GM18511 (cell line): ENCODE results near the gene ACER2.
"Not testable (repeated sequence)": the region's sequence is repeated elsewhere in the genome, so short reads cannot be mapped to it uniquely, and the experiment has no call there.

Source experiments
- ATAC-seq: cut with Tn5 transposase; IDR thresholded peaks from one replicate; pipeline ENCODE4 v1.9.1; 2021; ENCODE audit warnings: mild to moderate bottlenecking, moderate library complexity; ENCODE audit not compliant: unreplicated experiment

ACER2 gene

DNA sequence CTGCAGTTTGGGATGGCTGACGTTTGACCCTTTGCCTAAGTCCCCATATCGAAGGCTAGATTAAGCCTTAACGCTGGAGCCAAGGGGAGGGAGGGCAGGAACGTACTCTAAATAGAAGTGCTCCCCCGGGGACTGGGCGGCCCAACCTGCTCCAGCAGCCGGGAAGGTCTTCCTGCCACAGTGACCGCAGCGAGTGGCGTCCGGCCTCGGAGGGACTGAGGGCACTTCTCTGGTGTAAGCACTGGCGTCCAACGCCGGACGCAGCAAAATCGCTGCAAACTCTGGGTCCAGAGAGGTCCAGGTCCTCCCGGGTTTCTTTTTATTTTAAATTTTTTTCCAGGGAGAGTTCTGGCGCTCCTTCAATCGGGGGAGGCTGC, 505 bp upstream of the ACER2 start:
- ATAC-seq, result peak; percentile 11

DNA sequence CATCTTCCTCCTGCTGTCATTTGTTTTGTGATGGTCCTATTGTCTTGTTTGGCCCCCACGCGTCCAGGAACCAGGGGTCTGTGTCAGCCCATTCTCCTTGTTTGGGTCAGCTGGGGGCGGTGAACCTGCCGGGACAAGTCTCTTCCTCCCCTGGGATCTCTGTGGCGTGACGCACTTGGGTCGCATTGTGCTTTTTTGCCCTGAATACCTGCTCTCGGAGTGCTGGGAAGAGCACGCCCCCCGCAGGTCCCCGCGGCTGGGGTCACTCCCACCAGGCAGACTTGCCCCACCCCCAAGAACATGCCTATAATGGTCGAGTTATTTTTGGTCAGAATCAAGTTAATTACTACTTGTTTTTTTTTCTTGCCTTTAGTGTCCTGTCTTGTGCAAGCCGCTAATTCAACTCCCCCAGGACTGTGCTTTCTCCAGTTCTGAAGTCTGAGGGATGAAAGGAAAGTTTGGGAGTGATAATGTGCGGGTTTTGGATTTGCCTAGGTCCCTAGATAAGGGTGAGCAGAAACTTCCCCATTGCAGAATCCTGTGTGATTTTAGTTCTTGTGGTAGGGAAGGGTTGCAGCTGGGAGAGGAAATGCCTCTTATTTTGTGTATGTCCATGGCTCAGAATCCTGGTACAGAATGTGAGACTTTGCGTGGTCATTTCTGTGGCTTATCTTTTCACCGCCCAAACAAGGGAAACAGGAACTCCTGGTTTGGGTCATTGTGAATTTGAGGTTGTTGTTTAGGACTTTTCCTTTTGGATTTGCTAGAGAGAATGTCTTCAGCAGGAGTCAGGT, 789 bp downstream of the ACER2 start:
- peak; percentile 29 for ATAC-seq

DNA sequence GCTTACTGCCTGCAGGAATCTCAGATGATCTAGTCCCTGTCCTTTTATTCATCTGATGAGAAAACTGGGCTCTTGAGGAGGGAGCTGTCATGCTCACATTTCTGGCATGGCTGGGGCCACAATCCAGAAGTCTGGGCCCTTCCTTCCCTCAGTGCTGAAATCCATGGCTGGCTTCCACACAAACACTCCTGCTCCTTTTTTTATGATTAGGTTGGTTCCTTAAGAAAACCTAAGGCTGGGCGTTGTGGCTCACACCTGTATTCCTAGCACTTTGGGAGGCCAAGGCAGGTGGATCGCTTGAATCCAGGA, 1.3 kb downstream of the ACER2 start:
- ATAC-seq, result no peak

DNA sequence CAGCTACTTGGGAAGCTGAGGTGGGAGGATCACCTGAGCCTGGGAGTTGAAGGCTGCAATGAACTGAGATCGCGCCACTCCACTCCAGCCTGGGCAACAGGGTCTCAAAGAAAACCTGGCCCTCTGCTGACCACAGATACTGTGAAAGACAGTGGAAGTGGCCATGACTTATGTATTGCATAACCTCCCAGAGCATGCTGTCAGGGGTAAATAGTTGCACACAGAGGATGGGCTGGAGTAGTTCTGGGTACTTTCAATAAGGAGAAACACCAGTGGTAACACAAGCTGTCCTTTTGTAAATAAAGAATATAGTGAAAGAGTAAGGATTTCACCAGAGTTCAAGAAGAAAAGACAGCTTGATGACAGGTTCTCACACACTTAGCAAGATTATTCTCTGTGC, 1.8 kb downstream of the ACER2 start:
- ATAC-seq, result no peak

DNA sequence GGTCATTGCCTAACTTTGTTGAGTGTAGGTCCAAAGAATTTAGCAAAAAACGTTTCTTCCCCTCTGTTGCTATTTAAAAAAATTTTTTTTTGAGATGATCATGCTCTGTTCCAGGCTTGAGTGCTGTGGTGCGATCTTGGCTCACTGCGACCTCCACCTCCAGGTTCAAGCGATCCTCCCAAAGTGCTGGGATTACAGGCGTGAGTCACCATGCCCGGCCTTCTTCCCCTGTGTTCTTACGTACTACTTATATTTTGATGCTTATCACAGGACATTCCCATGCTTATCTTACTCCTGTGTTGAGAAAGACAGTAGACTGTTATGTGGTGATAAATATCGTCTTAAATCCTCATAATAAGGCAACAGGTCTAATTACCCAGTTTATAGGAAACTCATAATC, 2.5 kb downstream of the ACER2 start:
- no peak for ATAC-seq

DNA sequence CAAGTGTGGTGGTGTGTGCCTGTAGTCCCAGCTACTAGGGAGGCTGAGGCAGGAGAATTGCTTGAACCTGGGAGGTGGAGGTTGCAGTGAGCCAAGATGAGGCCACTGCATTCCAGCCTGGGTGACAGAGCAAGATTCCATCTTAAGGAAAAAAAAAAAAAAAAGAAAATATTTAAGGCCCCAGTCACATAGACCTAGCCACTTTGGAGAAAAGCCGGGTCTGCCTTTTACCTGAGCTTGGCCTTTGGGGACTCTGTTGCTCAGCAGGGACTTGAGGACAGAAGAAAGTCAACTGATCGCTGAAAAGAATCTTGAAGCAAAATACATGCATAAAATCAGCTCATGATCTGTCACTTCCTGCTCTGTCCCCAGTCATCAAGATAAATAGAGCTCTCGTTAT, 4.6 kb downstream of the ACER2 start:
- ATAC-seq, result not testable (repeated sequence)

DNA sequence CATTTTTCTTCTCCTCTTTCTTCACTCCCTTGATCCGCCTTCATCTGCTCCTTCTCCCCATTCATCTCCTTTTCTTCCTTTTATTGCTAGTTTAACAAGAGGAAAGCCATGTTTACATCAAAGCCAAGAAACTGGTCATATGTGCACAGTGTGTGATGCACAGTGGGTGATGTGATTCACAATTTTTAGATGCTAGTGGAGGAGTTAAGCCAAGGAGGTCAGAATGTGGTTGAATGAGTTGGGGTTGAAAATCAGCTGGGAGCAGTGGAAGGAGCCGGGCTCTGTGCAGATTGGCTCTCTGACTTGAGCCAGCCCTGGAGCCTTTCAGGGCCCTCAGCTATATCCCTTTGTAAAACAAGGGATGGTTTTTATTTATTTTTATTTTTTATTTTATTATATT, 7.3 kb downstream of the ACER2 start:
- no peak for ATAC-seq

DNA sequence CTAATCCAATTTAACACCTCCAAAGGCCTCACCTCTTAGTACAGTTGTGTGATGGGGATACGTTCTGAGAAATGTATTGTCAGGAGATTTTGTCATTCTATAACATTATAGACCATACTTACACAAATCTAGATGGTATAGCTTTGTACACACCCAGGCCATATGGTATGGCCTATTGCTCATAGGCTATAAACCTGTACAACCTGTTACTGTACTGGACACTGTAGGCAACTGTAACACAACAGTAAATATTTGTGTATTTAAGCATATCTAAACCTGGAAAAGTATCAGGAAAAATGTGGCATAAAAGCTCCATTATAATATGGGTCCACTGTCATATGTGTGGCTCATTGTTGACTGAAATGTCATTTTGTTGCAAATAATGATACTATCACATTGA, 12.1 kb downstream of the ACER2 start:
- ATAC-seq, result no peak

DNA sequence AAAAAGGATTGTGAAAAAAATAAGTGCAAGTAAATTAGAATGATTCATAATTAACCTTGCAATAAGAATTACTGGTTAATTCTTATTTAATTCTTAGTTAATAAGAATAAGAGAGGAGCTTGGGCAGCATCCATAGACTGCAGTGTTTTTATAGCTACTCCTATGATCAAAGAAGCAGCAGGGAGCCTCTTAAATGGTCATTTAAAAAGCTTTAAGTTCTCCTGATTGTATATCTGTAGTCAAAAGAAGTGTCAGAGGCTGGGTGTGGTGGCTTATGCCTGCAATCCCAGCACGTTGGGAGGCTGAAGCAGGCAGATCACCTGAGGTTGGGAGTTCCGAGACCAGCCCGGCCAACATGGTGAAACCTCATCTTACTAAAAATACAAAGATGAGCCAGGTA, 14.4 kb downstream of the ACER2 start:
- ATAC-seq, result no peak

DNA sequence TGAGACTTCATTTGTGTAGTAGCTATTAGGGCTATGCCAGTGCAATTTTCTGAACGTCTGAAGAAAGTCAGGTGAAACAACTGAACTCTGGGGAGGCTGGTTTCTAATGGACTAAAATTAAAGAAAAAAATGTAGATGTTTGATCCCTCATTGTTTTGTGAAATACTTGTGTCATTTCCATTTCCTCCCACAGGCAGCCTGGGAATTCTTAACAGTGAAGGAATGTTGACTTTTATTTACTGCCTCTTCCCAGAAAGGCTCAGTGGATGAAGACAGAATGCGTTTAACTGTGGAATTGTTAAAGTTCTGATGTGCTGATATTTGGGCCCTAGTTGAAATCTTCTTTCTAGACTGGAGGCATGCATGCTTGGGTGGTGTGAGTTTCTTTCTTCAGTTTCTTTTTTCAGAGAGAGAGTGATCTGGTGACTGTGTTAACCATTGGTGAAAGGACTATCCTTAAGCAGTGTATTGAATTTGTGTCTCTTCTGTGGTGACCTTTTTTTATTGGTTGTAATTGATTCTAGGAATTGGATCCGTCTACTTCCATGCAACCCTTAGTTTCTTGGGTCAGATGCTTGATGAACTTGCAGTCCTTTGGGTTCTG, 15.5 kb downstream of the ACER2 start:
- no peak for ATAC-seq

DNA sequence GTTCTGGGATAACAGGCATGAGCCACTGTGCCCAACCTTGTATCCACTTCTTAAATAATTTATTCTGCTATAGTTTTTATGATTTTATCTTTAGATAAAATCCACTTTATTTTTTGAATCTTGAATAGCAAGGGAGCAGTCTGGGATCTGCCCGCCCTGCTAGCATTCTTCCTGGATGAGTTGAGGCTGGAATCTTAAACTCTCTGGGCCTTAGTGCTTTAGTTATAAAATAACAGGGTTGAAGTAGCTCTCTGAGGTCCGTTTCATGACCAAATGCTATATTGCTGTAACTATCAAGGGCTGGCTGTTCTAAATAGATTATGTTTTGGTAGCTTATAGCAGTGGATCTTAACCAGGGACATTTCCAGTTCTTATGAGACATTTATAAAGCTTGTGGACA, 20.8 kb downstream of the ACER2 start:
- ATAC-seq, result no peak

DNA sequence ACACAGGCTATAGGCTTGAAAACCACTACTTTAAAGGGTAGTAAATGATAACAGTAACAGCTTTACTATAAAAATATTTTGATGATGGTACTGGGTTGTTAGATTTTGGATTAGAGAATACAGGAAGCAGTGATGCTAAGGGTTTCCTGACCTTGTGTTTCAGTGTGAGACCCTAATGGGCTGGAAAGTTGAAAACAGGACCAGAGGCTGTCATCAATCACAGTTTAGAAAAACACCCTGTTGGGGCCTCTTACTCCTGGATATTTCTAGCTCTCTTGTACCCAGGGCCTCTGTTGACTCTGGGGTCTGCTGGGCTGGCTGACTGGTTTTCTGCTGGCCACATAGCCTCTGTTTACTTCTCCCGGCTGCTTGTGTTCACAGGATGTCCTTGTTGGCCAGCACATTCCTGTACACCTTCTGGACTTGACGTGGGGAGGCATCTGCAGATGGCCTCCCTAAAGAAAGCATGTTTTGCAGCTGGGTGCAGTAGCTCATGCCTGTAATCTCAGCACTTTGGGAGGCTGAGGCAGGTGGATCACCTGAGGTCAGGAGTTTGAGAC, 21.5 kb downstream of the ACER2 start:
- ATAC-seq, result no peak

DNA sequence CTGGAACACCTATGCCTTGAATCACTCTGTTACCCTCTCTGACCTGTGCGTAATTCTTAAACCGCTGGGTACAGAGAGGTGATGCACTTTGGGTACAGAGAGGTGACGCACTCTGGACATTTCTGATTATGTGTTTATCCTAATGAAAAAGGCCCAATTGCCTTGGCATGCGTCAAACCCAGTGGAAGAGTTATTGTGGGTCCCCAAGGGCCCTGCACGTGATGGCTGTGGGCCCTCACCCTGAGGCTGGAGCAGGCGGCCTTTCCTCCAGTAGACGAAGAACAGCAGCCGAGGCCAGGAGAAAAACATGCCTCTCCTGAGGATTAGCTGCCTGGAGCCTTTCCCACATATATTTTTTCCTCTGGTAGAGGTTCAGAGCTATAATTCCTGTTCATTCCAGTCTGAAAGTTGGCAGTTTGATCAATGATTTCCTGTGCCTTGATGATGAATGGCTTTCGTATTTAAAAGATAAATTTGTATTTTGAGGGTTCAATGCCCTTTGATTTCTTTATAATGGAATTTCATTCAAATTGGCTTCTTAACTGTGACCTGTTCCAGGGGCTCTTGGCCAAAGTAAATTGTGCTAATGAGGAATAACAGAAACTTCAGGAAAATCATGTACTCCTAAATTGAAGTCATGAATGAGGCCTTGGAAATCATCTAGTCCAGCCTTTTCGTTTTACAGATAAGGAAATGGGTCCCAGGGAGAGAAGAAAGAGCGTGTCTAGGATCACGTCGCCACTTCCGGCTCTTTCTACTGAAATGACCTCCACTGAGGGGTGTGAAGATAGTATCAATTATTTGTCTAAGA, 22.8 kb downstream of the ACER2 start:
- ATAC-seq, result no peak

DNA sequence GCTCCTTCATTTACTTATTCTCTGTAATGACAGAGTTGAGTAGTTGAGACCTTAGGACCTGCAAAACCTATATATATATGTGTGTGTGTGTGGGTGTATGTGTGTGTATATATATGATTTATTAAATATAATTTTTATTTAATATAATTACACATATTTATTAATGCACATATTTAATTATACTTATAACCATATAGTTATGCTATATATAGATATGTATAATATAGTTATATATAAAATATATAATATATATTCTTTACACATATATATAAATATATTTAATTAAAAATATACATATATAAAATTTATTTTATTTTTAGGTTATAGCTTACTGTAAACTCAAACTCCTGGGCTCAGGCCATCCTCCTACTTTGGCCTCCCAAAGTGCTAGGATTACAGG, 23.7 kb downstream of the ACER2 start:
- no peak for ATAC-seq

DNA sequence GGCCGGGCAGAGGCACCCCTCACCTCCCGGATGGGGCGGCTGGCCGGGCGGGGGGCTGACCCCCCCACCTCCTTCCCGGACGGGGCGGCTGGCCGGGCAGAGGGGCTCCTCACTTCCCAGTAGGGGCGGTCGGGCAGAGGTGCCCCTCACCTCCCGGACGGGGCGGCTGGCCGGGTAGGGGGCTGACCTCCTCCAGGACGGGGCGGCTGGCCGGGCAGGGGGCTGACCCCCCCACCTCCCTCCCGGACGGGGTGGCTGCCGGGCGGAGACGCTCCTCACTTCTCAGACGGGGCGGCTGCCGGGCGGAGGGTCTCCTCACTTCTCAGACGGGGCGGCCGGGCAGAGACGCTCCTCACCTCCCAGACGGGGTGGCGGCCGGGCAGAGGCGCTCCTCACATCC, 24.9 kb downstream of the ACER2 start:
- not testable (repeated sequence) for ATAC-seq

DNA sequence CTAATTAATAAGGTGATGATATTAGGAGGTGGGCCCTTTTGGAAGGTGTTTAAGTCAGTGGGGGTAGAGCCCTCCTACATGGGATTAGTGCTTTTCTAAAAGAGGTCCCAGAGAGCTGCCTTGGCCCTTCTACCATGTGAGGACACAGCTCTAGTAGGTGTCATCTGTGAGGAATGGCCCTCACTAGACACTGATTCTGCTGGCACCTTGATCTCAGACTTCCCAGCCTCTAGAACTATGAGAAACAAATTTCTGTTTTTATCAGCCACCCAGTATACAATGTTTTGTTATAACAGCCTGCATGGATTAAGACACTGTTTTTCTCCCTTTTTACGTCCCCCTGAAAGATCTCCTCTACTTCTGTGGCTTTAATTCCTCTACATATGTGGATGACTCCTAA, 31.6 kb downstream of the ACER2 start:
- ATAC-seq, result no peak

DNA sequence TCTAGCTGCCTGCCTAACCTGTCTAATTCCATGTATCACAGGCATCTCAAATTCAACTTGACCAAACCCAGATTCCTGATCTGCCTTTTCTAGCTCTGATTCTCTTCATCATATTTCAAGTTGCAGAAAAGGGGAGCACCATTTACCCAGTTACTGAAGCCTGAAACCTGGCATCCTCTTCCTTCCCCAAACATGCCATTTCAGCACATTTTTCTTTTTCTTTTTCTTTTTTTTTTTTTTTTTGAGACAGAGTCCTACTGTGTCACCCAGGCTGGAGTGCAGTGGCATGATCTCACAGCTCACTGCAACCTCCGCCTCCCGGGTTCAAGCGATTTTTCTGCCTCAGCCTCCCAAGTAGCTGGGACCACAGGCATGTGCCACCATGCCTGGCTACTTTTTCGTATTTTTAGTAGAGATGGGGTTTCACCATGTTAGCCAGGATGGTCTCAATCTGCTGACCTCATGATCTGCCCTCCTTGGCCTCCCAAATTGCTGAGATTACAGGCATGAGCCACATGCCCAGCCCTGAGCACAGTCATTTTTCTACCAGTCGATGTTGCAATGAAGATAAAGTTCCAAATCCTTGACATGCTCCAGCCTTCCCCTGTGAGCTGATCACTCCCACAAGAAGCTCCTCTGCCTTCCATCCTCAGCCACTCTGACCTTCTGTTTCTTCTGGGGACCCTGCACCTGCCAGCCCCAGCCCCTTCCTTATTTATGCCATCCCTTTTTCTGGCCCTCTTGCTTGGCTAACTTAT, 32.2 kb downstream of the ACER2 start:
- peak; percentile 4 for ATAC-seq

DNA sequence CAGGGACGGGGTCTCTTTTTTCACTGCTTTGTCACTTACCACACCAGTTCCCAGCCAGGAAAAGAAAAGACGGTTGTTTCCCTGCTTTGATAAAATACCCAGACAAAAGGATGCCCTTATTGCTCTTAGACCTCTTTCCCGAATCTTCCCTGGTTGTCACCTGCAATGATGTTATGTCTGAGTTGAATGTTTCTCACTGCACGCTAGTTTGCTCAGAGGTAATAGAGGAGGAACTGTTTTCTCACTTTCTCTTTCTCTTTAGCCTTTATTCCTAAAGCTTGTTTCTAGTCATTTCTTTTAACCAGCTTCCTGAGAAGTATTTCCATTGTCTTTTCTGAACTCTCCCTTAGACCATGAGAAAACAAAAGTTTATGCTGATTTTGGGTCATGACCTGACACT, 32.9 kb downstream of the ACER2 start:
- peak; percentile 92 for ATAC-seq

DNA sequence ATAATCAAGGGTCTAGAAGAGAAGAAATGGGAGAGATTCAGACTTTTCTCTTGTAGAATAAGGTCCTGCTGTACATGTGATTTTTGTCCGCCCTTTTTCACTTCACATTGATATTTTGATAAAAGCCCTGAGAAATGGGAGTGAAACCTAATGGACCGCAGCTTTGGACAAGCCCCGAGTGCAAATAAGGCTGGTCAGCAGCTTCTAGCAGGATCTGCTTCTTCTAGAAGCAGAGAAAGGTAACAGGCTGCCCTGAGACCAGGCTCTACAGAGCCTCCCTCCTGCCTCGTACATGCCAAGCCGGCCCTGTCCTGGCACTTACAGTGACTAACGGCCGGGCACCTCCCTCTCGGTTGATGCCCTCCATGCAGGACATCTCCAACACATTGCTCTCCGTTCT, 33.4 kb downstream of the ACER2 start:
- ATAC-seq, result no peak

DNA sequence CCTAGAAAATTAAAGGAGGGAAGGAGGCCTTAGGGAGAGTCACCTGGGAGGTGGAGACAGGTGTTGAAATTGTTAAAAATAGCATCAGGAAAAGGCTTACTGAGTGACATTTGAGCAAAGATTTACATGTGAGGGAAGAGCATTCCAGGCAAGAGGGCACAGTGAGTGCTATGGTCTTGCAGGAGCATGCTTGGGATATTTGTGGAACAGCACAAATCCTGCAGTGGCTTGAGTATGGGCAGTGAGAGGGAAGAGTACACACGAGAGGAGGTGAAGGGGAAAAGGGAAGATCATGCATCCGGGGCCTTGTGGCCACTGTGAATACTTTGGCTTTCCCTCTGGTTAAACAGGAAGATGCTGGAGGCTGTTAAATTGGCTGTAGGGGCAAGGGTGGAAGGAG, 36.6 kb downstream of the ACER2 start:
- no peak for ATAC-seq

DNA sequence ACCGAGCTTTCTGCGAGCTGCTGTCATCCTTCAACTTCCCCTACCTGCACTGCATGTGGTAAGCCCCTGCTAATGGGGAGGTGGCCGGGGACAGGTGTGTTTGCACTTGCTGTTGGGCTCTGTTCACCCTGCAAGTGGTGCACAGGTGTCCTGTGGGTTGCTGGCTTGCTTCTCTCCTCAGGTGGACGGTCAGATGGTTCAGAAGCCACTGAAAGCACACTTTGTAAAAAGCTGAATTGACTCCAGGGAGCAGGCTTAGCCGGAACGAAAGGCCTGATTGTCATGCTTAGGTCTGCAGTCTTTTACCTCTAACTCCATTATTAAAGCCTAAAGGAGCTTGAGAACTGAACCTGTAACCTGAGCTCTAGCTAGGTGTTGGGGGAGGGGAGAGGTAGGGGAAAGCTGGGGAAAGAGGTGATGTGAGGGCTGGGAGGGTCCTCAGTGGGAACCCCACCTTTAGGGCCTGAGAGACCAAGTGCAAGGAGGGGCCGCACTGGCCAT, 37.6 kb downstream of the ACER2 start:
- ATAC-seq, result no peak
